GM21737 (cell line): ENCODE data around the gene TALDO1.
A peak's percentile ranks its signal among the peaks of the same experiment; 100 is the strongest.

ENCODE experiments used
- ATAC-seq: cut with Tn5 transposase; IDR thresholded peaks from one replicate; pipeline ENCODE4 v1.9.1; 2021; ENCODE audit warnings: mild to moderate bottlenecking, moderate library complexity; ENCODE audit not compliant: unreplicated experiment

Gene TALDO1

DNA sequence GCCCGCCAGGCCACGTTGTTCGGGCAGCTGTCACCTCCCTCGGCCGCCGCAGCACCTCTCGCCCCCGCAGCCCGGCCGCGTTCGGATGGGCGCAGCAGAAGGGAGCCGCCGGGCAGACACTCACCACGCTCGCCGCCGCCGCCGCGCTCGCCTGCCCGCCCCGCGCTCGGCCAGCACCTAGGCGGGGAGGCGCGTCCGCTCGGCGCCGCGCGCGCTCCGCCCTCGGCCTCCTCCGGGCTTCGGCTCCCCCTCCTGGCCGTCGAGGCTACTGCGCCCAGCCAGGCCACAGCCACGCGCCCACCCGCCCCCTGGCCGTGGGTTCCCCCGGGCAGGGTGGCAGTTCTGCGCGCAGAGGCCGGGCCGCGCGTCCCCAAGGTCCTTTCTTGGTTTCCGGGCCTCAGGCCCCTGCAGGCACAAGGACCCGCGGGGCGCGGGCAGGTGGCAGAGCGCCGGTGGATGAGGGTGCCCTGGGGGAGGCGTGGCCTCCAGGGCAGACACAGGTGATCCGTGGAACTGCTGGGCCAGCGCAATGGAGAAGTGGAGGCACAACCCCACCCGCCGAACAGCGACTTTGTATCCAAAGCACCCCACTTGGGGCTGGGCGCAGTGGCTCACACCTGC, 50.9 kb downstream of the TALDO1 start, which contains the start of gene SLC25A22:
SLC25A22 (minus strand) TSS at position 189 of the 621 bp plus-strand sequence. CDS start 3,275 bp downstream, outside the sequence.
- peak; percentile 46 for ATAC-seq

DNA sequence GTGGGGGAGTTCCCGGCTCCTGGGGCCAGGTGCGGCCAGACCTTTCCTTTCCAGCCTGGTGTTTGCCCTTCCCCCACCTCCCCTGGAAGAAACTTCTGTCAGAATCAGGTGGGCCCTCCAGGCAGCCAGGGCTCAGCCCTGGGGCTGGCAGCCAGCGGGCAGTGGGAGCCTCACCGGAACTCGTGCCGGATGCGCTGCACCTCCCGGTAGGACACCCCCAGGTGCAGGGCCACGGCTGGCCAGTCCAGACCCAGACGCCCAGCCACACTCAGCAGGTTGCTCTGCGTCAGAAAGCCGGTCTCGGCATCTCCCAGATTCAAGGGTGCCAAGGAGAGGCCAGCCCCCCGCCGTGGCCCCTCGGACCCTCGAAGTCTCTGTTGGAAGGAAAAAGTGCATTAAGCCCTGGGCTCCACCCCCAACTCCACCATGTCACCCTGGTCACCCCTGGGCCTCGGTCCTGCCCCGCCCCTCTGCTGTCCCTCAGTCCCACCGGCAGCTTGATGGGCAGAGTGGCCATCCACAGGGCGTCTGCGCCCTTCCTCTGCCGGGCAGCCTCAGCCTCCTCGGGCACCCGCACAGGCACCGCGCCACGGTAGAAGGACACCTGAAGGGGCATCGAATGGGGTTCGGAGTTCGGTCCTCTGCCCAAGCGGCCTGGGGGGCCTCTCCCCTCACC, 52.5 kb downstream of the TALDO1 start:
- ATAC-seq, result no peak

DNA sequence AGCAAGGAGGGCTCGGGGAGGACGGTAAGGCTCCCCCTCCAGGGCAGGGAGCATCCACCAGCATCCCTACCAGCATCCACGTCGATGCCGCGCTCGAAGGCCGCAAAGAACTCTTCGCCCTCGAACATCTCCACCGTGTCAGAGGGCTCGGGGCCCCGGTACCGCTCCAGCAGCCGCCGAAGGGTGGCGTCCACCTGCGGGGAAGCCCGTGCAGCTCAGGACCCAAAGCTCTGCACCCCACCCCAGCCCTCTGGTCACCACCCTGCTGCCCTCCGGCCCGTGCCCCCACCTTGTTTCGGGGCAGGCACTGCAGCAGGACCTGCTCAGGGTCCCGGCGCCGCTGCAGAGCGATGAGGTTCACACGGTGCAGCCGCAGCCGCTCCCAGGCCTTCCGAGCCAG, 53.2 kb downstream of the TALDO1 start:
- ATAC-seq, result no peak

DNA sequence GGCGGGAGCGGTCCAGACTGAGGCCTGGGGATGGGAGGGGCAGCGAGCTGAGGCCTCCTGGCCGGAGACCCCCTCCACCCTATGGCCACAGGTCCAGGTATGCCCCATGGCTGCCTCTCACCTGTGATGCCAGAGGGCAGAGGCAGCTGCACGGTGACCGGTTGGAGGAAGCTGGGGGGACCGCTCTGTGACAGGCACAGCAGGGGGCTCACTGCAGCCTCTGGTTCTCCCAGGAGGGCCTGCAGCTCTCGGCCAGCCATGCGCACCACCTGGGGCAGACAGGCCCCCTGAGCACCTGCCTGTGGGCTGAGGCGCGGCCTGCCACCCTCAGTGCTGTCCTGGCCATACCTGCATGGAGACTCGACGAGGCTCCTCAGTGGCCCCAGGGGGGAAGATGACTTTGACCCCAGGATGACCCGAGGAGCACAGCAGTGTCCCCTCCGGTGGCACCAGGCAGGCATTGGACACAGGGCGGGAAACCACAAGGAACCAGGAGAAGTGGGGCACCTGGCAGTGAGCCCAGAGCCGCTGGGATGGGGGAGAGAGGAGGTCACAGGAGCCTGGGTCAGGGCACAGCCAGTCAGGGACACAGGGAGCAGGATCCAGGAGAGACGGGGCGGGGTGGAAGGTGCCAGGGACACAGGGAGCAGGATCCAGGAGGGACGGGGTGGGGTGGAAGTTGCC, 54.0 kb downstream of the TALDO1 start:
- ATAC-seq, result no peak

DNA sequence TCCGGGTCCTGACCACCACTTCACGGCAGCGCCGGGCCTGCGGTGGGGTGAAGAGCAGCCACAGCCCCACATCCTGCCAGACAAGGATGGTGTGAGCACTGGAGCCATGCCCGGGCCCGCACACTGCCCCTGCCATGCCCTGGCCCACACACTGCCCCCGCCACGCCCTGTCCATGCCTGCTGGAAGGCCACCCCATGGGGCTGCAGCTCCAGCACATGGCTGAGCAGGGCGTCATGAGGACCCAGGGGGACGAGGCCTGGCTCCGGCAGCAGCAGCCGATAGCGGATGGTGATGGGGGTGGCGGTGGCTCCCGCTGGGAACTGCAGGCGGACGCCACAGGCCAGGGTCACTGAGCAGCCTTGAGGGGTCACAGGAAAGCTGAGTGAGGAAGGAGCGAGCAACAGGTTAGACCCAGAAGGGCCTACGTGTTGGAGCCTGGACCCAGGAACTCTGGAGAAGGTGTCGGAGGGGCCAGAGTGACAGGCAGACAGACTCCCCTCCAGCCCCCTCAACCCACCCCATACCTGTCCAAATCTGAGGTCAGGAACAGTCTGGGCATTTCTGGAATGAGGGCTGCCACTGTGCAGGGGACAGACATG, 54.9 kb downstream of the TALDO1 start:
- ATAC-seq, result no peak

DNA sequence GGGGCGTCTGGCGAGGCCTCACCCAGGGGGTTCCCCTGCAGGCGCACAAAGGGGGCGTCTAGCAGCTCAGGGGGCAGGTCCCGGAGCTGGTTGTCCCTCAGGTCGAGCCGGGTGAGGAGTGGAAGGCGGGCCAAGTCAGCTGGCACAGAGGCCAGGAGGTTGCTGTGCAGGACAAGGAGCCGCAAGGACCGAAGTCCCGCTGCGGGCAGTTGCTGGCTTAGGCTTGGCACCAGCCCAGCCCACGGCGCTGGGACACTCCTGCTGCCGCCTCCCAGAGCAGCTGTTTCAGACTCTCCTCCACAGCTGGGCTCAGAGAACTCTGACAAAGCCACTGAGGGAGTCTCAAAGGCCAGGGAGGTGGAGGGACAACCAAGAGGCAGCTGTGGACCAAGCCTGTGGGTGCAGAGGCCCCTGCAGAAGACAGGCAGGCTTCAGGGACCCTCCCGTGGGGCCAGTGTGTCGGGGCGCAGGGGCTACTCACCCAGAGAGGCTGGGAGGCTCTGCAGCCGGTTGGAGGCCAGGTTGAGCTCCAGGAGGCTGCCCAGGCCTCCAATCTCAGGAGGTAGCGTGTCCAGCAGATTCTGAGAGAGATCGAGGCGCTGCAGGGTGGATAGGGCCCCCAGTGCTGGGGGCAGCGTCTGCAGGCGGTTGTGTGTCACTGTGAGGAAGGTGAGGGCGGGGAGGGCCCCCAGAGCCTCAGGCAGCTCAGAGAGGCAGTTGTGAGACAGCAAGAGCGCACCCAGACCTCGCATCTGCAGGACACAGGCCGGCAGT, 55.6 kb downstream of the TALDO1 start:
- no peak for ATAC-seq

DNA sequence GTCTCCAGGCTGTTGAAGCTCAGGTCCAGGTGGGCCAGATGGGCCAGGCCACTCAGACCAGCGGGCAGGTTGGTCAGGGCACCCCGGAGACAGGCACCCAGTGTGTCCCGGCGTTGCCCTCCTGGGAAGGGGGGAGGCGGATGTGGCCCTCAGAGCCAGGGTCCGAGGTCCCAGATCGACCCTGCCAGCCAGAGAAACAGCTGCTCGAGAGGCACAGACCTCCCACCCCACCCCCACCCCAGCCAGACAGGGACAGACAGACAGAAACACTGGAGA, 56.1 kb downstream of the TALDO1 start:
- ATAC-seq, result no peak

DNA sequence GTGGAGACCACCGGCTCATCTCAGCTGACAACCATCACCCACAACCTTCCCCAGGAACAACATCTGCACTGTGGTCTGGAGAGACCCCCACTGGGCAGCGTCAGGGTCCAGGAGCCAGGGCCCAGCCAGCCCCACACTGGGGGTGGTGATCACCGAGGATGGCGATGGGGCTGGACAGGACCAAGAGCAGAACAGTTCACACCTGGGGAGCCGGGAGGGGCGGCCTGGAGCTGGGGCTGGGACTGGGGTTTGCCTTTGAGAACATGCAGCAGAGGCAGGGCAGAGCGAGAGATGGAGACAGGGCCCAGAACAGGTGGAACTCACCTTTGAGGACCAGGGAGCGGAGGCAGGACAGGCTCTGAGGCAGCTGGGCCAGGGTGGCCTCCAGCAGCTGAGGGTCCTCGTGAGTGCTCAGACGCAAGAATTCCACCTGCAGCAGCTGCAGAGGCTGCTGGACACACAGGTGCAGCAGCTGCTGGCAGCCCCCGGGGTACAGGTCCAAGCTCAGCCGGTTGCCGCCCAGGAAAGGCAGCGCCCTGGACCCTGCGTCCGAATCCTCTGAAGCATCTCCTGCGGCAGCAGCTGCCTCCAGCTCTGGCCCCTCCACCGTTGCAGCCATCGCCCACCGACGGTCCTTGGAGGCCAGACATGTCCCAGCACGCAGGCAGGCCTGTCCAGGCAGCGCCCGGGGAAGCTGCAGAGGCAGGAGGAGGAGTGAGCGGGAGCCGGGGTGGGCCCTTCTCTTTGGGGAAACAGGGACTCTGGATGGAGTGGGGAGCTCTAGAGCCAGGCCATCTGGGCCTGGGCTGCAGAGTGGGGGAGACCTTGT, 56.7 kb downstream of the TALDO1 start:
- no peak for ATAC-seq

DNA sequence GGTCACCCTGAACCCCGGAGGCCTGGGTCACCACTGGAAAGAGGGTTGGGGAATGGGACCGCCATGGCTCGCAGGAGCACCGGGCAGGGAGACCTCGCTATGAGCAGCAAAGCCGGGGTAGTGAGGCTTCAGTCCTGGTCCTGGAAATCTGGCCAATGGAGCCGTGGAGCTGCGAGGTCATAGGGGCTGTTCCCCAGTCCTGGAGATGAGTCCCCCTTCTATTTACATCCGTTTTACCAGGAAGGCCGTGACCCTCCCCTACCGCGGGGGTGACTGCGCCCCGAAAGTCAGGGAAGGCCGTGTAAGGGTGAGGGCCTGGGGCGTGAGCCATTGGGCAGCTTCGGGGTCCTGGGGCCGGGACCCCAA, 57.3 kb downstream of the TALDO1 start:
- no peak for ATAC-seq

DNA sequence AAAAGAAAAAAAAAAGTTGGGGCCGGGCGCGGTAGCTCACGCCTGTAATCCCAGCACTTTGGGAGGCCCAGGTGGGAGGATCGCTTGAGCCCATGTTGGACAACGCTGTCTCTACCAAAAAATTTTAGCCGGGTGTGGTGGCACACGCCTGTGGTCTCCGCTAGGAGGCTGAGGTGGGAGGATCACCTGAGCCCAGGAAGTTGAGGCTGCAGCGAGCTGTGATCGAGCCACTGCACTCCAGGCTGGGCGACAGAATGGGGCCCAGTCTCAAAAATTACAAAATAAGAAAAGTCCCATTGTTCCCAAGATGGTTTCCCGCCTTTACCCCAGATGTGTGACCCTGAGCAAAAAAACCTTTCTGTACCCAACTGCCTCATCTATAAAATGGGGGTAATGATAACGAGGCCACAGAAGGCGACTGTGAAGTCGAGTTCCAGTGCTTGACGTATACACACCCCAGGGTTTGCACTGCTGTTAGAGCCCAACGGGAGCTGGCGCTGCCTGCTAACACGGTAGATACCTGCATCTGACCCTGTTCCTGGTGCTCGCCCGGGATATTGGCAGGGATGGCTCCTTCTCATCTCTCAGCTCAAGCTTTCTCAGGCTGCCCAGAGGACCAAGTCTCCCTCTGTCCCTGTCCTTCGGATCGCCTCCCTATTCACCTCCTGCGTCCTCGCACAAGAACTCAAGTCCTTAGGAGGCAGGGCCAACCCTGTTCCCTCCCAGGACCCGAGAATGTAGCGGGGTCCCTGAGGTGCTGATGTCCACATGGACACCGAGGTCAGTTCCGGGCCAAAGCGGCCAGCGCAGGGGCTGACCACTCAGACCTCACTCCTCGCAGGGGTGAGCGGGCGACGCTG, 61.4 kb downstream of the TALDO1 start:
- ATAC-seq, result no peak

DNA sequence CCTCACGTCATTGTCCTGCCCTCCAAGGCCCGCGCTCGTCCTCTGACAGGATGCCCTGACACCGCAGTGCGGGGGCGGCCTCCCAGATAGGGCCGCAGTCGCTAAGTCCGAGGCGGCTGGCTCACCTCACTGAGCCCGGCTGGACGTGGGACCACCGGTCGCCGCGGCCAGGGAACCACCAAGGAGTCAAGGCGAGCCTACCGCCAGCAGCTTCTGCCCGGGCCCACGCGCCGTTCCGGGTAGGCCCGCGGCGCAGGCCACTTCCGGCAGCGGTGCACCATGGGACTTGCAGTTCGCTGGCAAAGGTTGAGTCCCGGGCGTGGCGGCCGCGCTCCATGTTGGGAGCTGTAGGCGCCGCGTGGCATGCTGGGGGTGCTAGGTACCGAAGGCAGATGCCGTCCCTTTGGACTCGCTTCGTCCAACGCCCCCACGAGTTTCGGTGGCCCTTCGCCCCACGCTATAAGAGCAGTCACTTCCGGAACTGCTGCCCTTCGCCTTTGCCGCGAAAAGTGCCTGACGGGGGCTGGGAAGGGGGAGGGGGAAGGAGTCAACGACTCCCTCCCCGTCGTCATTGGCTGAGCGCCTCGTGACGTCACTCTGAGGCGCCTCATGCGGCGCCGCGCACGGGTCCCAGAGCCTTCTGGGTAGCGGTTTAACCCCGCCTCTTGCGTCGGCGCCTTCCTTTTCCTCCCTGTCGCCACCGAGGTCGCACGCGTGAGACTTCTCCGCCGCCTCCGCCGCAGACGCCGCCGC, 62.2 kb downstream of the TALDO1 start, which contains the start of gene RPLP2:
RPLP2 (plus strand) TSS at position 681 of the 753 bp plus-strand sequence. CDS start 268 bp downstream, outside the sequence.
- peak; percentile 66 for ATAC-seq

DNA sequence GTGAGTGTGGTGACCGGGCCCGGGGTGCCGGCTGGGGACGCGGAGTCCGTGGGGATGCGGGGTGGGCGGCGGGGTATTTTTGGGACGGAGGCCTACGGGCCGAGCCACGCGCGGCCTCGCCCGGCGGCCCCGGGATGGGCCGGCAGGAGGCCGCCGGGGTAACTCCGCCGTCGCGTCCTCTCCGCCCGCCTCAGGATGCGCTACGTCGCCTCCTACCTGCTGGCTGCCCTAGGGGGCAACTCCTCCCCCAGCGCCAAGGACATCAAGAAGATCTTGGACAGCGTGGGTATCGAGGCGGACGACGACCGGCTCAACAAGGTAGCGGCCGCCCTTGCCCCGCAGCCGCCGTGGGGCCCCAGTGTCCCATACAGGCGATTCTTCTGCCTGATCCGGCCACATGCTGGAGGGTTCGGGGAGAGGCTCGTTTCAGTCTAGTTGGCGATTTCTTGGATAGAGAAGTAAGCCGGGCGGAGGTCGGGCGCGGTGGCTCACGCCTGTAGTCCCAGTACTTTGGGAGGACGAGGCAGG, 62.8 kb downstream of the TALDO1 start:
- ATAC-seq, result no peak

DNA sequence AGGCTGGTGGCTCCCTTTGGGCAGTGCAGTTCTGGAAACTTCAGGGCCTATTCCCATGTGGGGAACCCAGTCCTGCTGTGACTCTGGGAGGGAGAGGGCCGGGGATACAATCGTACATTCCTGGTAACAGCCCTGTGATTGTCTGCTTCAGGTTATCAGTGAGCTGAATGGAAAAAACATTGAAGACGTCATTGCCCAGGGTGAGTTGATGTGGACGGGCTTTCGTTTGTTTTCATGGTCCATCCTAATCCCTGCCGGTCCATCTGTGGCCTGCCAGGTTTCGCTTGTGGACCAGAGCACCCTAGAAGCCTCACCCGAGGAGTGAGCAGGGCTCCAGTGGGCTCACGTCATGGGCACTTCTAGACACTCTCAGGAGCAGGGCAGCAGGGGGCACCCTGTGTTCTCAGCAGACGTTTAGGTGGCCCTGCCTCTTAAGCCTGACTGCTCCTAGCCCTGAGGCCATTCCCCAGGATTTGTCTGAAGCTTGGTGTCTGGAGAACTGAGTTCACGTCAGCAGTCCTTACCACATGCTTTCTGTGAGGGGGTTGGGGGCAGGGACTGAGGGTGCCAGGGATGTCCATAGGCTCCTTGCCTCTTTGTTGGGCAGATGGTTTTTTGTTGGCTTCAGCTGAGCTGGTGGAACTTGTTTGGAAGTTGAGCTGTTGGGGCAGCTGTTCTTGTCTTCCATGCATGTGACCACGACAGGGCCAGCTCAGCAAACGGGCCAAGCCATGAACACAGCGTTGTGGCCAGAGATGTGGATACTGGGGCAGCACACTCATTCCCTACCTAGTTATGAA, 64.4 kb downstream of the TALDO1 start:
- no peak for ATAC-seq

DNA sequence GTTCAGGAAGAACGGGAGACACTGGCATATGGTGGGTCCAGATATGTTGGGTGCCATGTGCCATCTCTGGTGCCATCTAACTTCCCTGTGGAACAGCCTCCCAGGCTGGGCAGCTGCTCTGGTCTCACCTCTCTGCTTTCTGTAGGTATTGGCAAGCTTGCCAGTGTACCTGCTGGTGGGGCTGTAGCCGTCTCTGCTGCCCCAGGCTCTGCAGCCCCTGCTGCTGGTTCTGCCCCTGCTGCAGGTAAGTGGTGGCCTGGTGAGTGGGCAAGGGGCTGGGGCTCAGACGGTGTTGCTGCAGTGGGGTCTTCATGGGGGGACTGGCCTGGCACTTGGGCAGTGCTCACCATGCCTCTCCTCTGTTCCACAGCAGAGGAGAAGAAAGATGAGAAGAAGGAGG, 65.1 kb downstream of the TALDO1 start:
- no peak for ATAC-seq

DNA sequence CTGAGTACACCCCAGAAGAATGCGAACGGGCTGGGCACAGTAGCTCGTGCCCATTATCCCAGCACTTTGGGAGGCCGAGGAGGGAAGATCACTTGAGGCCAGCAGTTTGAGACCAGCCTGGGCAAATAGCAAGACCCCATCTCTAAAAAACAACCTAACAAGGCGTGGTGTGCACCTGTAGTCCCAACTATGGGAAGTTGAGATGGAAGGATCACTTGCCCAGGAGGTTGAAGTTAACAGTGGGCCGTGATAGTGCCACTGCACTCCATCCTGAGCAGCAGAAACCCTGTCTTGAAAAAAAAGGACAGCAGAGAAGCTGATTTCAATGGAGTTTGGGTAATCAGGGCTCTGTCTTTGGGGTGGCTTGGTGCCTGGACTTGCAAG, 65.8 kb downstream of the TALDO1 start:
- ATAC-seq, result no peak

DNA sequence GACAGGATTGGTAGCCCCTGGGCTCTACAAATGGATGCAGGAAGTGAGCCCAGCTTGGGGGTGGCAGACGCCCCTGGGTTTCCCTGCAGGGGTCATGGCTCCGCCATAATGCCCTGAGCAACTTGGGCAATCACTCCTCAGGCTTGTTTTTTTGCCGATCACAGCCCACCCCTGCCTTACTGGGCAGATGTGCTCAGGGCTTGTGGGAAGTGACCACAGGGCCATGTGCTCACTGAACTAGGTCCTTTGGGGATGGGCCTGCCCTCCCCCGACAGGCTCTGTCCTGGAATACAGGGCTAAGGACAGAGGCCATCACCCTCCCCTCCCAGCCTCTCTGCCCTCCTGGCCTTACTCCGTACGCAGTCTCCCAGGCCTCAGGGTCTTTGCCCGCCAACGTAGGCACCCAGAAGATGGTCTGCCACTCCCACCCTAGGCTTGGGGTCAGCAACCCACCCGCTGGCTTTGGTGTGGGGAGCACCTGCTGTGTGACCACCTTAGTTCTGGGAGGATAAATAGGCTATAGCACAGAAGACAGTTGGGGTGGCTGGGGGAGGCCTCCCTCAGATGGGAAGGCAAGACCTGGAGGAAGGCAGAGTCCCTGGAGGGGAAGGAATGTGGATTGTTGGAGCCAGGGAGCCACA, 66.3 kb downstream of the TALDO1 start:
- ATAC-seq, result no peak
